Activated CD4-positive, alpha-beta memory T cell treated with anti-CD3 and anti-CD28 coated beads for 36 hours (primary cell): ENCODE measurements around the gene IPP. TPM values are rescaled to one million over a fixed set of nuclear protein-coding genes. Genes with fewer than 3 reads are reported as not detected.
"Not testable (repeated sequence)": the region's sequence is repeated elsewhere in the genome, so short reads cannot be mapped to it uniquely, and the experiment has no call there.

ENCODE experiments used
- CTCF ChIA-PET: fragments of 350-600 bp; sonication (Branson Sonifier 250); formaldehyde crosslinking; loops from one replicate; lab custom pipeline; 2021; ENCODE audit warnings: antibody characterized with exemption, inconsistent platforms; lab: Charles Lee
- POLR2A ChIA-PET: fragments of 350-600 bp; sonication (Branson Sonifier 250); formaldehyde crosslinking; loops from one replicate; lab custom pipeline; 2021; ENCODE audit warnings: antibody characterized with exemption; lab: Charles Lee
- DNase-seq: peaks from one replicate; pipeline ENCODE4 v3.0.0-alpha.2; 2020
- H3K27ac Mint-ChIP-seq: one replicate; pipeline ENCODE4 v1.8.0; 2021; ENCODE audit warnings: mixed read lengths
- H3K27me3 Mint-ChIP-seq: one replicate; pipeline ENCODE4 v1.8.0; 2021; ENCODE audit warnings: mixed read lengths
- H3K36me3 Mint-ChIP-seq: one replicate; pipeline ENCODE4 v1.8.0; 2021; ENCODE audit warnings: mixed read lengths
- H3K4me1 Mint-ChIP-seq: one replicate; pipeline ENCODE4 v1.8.0; 2021; ENCODE audit warnings: low read depth, mixed read lengths
- H3K4me3 Mint-ChIP-seq: one replicate; pipeline ENCODE4 v1.8.0; 2021; ENCODE audit warnings: mild to moderate bottlenecking, mixed read lengths
- H3K9me3 Mint-ChIP-seq: one replicate; pipeline ENCODE4 v1.8.0; 2021; ENCODE audit warnings: mixed read lengths
- intact Hi-C: fragments of 100-400 bp; cut with micrococcal nuclease; formaldehyde crosslinking; loops from one replicate; pipeline ENCODE4 v1.15.1; 2023
- total RNA-seq, 2 experiments: library from RNA; stranded (reverse); gene quantifications; one replicate each; pipeline ENCODE4 v1.2.3, GENCODE V29; 2021

Gene IPP
- total RNA-seq, 2 experiments from 2014 or later, result 21.4 to 22.9 TPM

DNA sequence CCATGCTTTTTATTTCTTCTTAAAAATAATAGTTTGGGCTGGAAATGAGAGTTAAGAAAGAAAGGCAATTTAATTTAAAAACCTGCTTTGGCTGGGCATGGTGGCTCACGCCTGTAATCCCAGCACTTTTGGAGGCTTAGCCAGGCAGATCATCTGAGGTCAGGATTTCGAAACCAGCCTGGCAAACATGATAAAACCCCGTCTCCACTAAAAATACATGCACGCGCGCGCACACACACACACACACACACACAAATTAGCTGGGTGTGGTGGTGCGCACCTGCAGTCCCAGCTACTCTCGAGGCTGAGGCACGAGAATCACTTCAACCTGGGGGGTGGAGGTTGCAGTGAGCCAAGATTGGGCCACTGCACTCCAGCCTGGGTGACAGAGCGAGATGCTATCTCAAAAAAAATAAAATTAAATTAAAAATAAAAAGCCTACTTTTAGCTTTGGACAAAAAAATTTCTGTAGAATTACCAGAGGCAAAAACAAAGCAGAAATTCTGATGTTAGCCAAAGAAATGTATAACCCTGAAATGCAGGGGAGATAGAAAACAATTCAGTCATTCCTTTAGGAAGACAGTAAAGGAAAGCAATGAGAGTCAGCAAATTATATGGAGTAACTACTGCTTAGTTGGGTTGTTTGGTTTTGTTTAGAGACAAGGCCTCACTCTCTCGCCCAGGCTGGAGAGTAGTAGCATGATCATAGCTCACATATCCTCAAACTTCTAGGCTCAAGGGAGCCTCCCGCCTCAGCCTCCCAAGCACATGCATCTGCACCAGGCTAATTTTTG is 15.7 kb upstream of the IPP start:
- Mint-ChIP-seq H3K9me3 (no peaks in the 10 kb centered on the region), H3K27me3 (no peaks in the 10 kb centered on the region), H3K4me3 (no peak overlapping the region), H3K27ac (no peak overlapping the region), H3K4me1 (no peaks in the 10 kb centered on the region), H3K36me3 (no peaks in the 10 kb centered on the region)
- ChIA-PET POLR2A (no interaction called here), CTCF (no interaction called here)
- intact Hi-C loops, result no loop called here
- DNase-seq, result no peak

DNA sequence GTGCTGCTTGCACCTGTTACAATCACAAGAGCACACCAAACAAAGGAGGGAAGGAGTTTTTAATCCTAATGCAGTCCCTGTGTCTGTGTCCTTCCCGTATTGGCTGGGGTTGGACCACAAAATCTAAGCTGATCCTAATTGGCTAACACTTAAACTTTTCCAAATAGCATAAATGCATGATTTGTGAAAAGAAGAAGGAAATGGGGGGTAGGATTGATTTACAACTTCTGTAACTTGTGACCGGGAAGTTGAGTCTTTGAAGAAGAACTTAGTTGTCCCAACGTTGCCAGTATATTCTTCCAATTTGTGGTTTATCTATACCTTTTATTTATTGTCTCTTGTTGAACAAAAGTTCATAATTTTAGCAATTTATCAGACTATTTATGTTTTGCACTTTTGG is 11.8 kb upstream of the IPP start:
- CTCF ChIA-PET, result no interaction called here
- POLR2A ChIA-PET, result no interaction called here
- Mint-ChIP-seq H3K9me3 (no peaks in the 10 kb centered on the region), H3K27me3 (no peaks in the 10 kb centered on the region), H3K27ac (no peak overlapping the region), H3K4me3 (no peak overlapping the region), H3K36me3 (no peaks in the 10 kb centered on the region), H3K4me1 (no peaks in the 10 kb centered on the region)
- no peak for DNase-seq
- intact Hi-C loops, result no loop called here

- peaks cover 11% of the 10 kb centered on the region for H3K9me3 Mint-ChIP-seq
- POLR2A ChIA-PET, result no interaction called here
- peaks cover 1% of the 10 kb centered on the region for H3K36me3 Mint-ChIP-seq
- no peak for DNase-seq
- no peak overlapping the region for H3K4me3 Mint-ChIP-seq
- CTCF ChIA-PET, result interaction anchor here (0.6 kb wide), 1 partner anchor 109 kb away, joined by 3 read pairs; no protein-coding TSS in a partner anchor
- H3K27ac Mint-ChIP-seq, result no peak overlapping the region
- intact Hi-C loops, result no loop called here
- no peaks in the 10 kb centered on the region for H3K27me3 Mint-ChIP-seq
- H3K4me1 Mint-ChIP-seq, result peaks cover 16% of the 10 kb centered on the region
Observed at GRCh38 chr1:45755697-45756096, 5.2 kb upstream of the IPP start.

DNA sequence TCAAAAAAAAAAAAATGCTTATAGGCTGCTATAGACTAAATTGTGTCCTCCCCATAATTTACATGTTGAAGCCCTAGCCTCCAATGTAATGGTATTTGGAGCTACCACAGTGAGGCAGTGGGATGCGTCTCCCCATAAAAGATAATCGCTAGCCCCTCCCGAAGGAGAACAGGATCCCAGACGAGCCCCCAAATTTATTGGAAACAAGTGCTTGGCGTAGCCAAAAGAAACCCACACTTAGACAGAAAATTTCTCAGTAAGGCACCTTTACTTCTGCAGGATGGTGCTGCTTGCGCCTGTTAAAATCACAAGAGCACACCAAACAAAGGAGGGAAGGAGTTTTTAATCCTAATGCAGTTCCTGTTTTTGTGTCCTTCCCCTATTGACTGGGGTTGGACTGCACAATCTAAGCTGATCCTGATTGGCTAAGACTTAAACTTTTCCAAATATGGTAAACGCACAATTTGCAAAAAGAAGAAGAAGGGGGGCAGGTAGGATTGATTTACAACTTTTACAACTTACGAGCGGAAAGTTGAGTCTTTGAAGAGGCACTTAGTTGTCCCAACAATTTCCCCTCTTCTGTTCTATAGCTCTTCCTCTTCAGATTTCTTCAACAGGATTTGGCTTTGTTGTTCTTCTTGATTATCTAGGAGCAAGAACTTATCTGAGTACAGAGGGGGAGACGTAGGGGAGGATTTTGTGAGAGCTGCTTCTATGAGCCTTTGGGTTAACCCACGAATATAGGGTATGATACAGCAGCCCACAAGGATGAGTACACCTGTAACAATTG is 3.0 kb upstream of the IPP start:
- Mint-ChIP-seq H3K9me3 (peaks cover 11% of the 10 kb centered on the region), H3K36me3 (peaks cover 4% of the 10 kb centered on the region), H3K4me1 (peaks cover 27% of the 10 kb centered on the region), H3K27ac (no peak overlapping the region), H3K27me3 (no peaks in the 10 kb centered on the region), H3K4me3 (no peak overlapping the region)
- DNase-seq, result no peak
- ChIA-PET CTCF (no interaction called here), POLR2A (interaction anchor here (0.7 kb wide), 1 partner anchor 169 kb away, joined by 3 read pairs; no protein-coding TSS in a partner anchor)
- intact Hi-C loops, result loop anchor here (5.0 kb wide), 1 partner anchor 741 kb away; the partner anchor contains the start of genes HECTD3 and UROD

DNA sequence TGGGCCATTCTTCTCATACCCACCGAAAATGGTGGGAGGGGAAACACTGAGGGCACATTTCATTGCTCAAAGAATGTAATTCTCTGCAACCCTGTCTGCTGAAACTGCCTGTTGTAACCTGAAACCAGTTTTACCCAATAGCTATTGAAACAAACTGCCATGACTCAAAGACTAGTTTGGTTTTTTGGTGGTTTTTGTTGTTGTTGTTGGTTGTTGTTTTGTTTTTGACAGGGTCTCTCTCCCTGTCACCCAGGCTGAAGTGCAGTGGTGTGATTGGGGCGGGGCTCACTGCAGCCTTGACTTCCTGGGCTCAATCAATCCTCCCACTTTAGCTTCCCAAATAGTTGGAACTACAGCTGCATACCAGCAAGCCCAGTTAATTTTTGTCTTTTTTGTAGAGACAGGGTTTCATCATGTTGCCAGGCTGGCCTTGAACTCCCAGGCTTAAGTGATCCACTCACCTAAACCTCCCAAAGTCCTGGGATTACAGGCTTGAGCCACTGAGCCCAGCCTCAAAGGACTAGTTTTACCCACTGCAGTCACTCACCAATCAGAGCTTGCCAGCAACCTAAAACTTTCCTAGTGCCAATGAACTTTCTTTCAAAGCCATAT is 2.1 kb upstream of the IPP start:
- CTCF ChIA-PET, result no interaction called here
- Mint-ChIP-seq H3K9me3 (peaks cover 11% of the 10 kb centered on the region), H3K36me3 (peaks cover 4% of the 10 kb centered on the region), H3K4me1 (peaks cover 30% of the 10 kb centered on the region), H3K4me3 (no peak overlapping the region), H3K27me3 (no peaks in the 10 kb centered on the region), H3K27ac (peak overlapping the region; percentile 28)
- POLR2A ChIA-PET, result interaction anchor here (1.0 kb wide), 1 partner anchor 67 kb away, joined by 4 read pairs; the partner anchor contains the start of gene GPBP1L1
- intact Hi-C loops, result loop anchor here (5.0 kb wide), 1 partner anchor 740 kb away; the partner anchor contains the start of genes HECTD3 and UROD
- no peak for DNase-seq

DNA sequence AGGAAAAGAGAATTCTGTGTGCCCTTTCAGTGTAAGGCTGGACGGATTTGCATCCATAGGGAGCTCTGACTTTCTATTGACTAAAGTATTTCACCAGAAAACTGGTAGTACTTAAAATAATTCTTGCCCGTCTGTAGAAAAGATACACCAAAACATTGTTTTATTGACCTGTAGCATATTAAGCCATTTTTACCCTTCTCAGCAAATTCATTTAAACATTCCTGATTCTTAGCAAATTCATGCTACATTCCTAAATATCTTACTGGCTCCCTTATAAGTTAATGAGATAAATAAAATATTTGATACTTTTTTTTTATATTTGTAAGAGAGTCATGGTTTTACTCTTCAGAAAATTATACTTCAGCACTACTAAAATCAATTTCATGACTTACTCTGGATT is 1.6 kb upstream of the IPP start:
- Mint-ChIP-seq H3K9me3 (peaks cover 11% of the 10 kb centered on the region), H3K27ac (peak overlapping the region; percentile 56), H3K36me3 (peaks cover 4% of the 10 kb centered on the region), H3K4me3 (no peak overlapping the region), H3K4me1 (peaks cover 33% of the 10 kb centered on the region), H3K27me3 (no peaks in the 10 kb centered on the region)
- DNase-seq, result no peak
- intact Hi-C loops, result loop anchor here (5.0 kb wide), 1 partner anchor 740 kb away; the partner anchor contains the start of genes HECTD3 and UROD
- CTCF ChIA-PET, result no interaction called here
- POLR2A ChIA-PET, result interaction anchor here (1.0 kb wide), 1 partner anchor 66 kb away, joined by 4 read pairs; the partner anchor contains the start of gene GPBP1L1

DNA sequence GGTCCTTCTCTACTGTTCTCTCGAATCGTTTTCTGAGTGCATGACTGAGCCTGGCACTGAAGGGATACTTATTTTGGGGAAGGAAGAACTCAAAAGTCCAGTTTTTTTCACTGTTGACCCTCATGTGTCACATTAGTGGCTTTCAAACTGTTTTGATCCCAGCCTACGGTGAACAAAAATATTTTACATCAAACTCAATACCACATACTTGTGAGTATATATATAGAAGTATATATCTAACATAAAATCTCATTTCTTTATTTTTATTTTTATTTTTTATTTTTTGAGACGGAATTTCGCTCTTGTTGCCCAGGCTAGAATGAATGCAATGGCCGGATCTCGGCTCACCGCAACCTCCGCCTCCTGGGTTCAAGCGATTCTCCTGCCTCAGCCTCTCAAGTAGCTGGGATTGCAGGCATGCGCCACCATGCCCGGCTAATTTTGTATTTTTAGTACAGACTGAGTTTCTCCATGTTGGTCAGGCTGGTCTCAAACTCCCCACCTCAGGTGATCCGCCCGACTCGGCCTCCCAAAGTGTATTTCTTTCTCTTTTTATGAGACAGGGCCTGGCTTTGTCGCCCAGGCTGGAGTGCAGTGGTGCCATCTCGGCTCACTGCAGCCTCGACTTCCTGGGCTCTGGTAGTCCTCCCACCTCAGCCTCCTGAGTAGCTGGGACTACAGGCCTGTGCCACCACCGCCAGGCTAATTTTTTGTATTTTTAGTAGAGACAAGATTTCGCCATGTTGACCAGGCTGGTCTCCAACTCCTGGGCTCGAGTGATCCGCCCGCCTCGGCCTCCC is 786 bp upstream of the IPP start:
- CTCF ChIA-PET, H3K36me3 Mint-ChIP-seq, H3K27me3 Mint-ChIP-seq: not testable (repeated sequence)
- Mint-ChIP-seq H3K9me3 (peaks cover 11% of the 10 kb centered on the region), H3K4me1 (peaks cover 33% of the 10 kb centered on the region), H3K4me3 (peak overlapping the region; percentile 91), H3K27ac (peak overlapping the region; percentile 95)
- POLR2A ChIA-PET, result interaction anchor here (1.0 kb wide), 1 partner anchor 65 kb away, joined by 4 read pairs; the partner anchor contains the start of gene GPBP1L1
- DNase-seq, result peak; percentile 10
- intact Hi-C loops, result loop anchor here (2.0 to 5.0 kb wide), 2 partner anchors 52 to 739 kb away; partner anchors contain the start of genes HECTD3, MAST2 and UROD

DNA sequence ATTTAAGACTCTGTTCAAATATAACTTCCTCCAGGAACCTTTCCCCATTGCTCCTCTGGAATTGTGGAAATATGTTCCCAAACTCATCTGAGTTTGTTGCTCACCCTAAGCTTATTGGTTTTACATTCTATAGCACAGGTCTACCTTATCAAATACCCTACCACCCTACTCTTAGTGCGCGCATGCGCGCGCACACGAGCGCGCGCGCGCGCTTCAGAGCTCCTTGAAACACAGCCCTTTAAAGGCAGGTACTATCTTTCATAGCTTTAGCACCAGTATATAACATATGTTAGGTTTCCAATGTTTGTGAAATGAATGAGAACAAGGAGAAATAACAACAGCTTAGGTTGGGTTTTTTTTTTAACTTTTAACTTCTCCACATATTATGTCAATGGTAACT is 3.5 kb downstream of the IPP start:
- ChIA-PET POLR2A (no interaction called here), CTCF (interaction anchor here (1.0 kb wide), 1 partner anchor 57 kb away, joined by 3 read pairs; no protein-coding TSS in a partner anchor)
- no peak overlapping the region for H3K27ac Mint-ChIP-seq
- peaks cover 9% of the 10 kb centered on the region for H3K36me3 Mint-ChIP-seq
- H3K4me1 Mint-ChIP-seq, result peaks cover 31% of the 10 kb centered on the region
- intact Hi-C loops, result no loop called here
- no peak overlapping the region for H3K4me3 Mint-ChIP-seq
- H3K9me3 Mint-ChIP-seq, result no peaks in the 10 kb centered on the region
- DNase-seq, result no peak
- no peaks in the 10 kb centered on the region for H3K27me3 Mint-ChIP-seq

- H3K27me3 Mint-ChIP-seq, POLR2A ChIA-PET, DNase-seq, CTCF ChIA-PET, H3K27ac Mint-ChIP-seq, H3K4me3 Mint-ChIP-seq, H3K9me3 Mint-ChIP-seq, intact Hi-C loops: not testable (repeated sequence)
- Mint-ChIP-seq H3K36me3 (peaks cover 17% of the 10 kb centered on the region), H3K4me1 (peaks cover 11% of the 10 kb centered on the region)
Observed at GRCh38 chr1:45739641-45740156, 10.8 kb downstream of the IPP start.

GRCh38 chr1:45739137-45739536 is 11.3 kb downstream of the IPP start:
- no peak overlapping the region for H3K27ac Mint-ChIP-seq
- DNase-seq, result no peak
- H3K4me3 Mint-ChIP-seq, result no peak overlapping the region
- CTCF ChIA-PET, result no interaction called here
- H3K9me3 Mint-ChIP-seq, result no peaks in the 10 kb centered on the region
- H3K27me3 Mint-ChIP-seq, result no peaks in the 10 kb centered on the region
- peaks cover 9% of the 10 kb centered on the region for H3K4me1 Mint-ChIP-seq
- POLR2A ChIA-PET, result no interaction called here
- H3K36me3 Mint-ChIP-seq, result peaks cover 15% of the 10 kb centered on the region
- intact Hi-C loops, result no loop called here

DNA sequence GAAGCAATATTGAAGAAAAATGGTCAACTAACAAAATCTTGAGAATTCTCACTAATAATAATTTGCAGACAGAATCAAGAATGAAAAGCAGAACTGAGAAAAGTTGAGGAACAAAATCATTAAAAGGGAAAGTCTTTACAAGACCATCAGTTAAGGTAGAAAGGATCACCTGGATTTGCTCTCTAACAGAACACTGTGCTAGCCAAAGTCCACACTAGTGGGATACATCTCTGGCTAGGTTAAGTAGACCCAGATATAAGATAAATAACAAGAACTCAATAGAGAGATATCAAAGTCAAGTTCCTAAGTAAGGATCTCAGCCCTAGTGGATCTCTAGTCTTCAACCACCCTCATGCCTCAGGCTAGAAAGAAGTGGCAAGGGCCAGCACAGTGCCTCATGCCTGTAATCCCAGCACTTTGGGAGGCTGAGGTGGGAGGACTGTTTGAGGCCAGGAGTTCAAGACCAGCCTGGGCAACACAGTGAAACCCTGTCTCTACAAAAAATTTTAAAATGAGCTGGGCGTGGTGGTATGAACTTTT is 19.6 kb downstream of the IPP start:
- intact Hi-C loops, result no loop called here
- DNase-seq, result no peak

More for the DNA sequence above, 19.6 kb downstream of the IPP start:
- Mint-ChIP-seq H3K9me3 (no peaks in the 10 kb centered on the region), H3K4me1 (peaks cover 9% of the 10 kb centered on the region), H3K36me3 (no peaks in the 10 kb centered on the region), H3K27me3 (no peaks in the 10 kb centered on the region), H3K27ac (no peak overlapping the region), H3K4me3 (no peak overlapping the region)
- POLR2A ChIA-PET, result no interaction called here
- CTCF ChIA-PET, result no interaction called here
